Measurements from ENCODE around the gene HP.

HP gene

GRCh38 chr16:72104905-72105304, 50.6 kb downstream of the HP start:
- Histone ChIP-seq H3K27ac (no peak overlapping the region), H3K4me1 (no peaks in the 10 kb centered on the region), H3K4me3 (no peak overlapping the region), H3K36me3 (peaks cover 100% of the 10 kb centered on the region in 3 donors), H3K27me3 (no peaks in the 10 kb centered on the region), H3K9me3 (no peaks in the 10 kb centered on the region)
- no peak for TF ChIP-seq CTCF (IDR thresholded peaks at IDR 0.05)
- DNase-seq = no peak
- intact Hi-C loops (cut with DNase I; ENCODE audit: low total_unique reads) = no loop called here

DNA sequence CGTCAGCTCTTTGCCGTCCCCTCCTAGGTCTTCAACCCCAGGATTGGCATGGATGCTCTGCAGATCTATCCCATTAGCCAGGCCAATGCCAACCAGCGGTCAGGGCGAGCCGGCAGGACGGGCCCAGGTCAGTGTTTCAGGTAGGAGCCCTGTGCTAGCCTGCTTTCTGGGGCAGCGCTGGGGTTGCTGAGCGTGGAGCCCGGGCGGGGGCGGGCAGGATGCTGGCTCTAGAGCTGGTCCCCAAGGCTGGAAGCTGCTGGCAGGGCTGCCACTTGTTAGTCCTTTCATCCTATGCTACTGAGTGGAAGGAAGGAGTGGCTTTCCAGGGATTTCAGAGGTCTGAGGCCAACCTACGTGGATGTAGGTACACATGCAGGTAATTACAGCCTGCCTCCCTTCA, 51.7 kb downstream of the HP start:
- no peak for TF ChIP-seq CTCF (IDR thresholded peaks at IDR 0.05)
- Histone ChIP-seq H3K4me3 (no peak overlapping the region), H3K9me3 (no peaks in the 10 kb centered on the region), H3K36me3 (peaks cover 98 to 100% (median 100%) of the 10 kb centered on the region in 3 donors), H3K27me3 (no peaks in the 10 kb centered on the region), H3K27ac (no peak overlapping the region), H3K4me1 (no peaks in the 10 kb centered on the region)
- intact Hi-C loops (cut with DNase I; ENCODE audit: low total_unique reads) = no loop called here
- no peak for DNase-seq

DNA sequence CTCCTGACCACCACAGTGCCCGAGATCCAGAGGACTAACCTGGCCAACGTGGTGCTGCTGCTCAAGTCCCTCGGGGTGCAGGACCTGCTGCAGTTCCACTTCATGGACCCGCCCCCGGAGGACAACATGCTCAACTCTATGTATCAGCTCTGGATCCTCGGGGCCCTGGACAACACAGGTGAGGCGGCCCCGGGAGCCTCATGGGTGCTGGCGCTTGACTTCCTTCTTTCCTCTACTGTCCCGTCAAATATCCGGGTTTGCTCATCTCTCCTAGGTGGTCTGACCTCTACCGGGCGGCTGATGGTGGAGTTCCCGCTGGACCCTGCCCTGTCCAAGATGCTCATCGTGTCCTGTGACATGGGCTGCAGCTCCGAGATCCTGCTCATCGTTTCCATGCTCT, 53.1 kb downstream of the HP start:
- no peak for TF ChIP-seq CTCF (IDR thresholded peaks at IDR 0.05)
- Histone ChIP-seq H3K36me3 (peaks cover 97 to 100% (median 100%) of the 10 kb centered on the region in 3 donors), H3K27ac (no peak overlapping the region), H3K4me1 (no peaks in the 10 kb centered on the region), H3K9me3 (no peaks in the 10 kb centered on the region), H3K27me3 (no peaks in the 10 kb centered on the region), H3K4me3 (no peak overlapping the region)
- intact Hi-C loops (cut with DNase I; ENCODE audit: low total_unique reads) = no loop called here
- no peak for DNase-seq

DNA sequence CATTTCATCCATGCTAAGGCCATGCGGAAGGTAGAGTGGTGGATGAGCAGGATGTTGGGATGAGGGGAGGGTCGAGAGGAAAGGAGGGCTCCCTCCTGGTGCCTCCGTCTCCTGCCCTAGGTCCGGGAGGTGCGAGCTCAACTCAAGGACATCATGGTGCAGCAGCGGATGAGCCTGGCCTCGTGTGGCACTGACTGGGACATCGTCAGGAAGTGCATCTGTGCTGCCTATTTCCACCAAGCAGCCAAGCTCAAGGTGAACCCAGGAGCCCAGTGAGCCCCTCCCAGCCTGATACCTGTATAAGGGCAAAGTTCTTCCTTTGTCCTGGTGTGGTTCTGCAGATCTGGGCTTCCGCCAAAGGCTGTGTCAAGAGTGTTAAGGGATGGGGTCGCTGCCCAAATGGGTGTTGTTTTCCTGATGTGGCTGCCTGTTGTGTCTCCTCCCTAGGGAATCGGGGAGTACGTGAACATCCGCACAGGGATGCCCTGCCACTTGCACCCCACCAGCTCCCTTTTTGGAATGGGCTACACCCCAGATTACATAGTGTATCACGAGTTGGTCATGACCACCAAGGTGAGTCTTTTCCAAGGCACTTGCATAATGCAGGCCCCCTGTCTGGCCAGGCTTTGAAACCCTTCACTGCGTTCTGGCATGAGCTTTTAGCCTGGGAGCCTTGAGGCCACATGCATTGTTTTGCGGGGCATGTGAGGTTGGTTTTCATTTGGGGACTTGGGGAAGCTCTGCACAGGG, 54.2 kb downstream of the HP start:
- no peaks in the 10 kb centered on the region for H3K9me3 ChIP-seq
- no peak overlapping the region for H3K27ac ChIP-seq
- peaks cover 93 to 100% (median 97%) of the 10 kb centered on the region in 3 donors for H3K36me3 ChIP-seq
- no peaks in the 10 kb centered on the region for H3K4me1 ChIP-seq
- no peak for DNase-seq
- intact Hi-C loops (cut with DNase I; ENCODE audit: low total_unique reads) = no loop called here
- TF ChIP-seq CTCF (IDR thresholded peaks at IDR 0.05) = no peak
- H3K4me3 ChIP-seq = no peak overlapping the region
- H3K27me3 ChIP-seq = no peaks in the 10 kb centered on the region

- DNase-seq = no peak
- H3K27ac ChIP-seq = no peak overlapping the region
- H3K4me1 ChIP-seq = no peaks in the 10 kb centered on the region
- peaks cover 85 to 94% (median 89%) of the 10 kb centered on the region in 3 donors for H3K36me3 ChIP-seq
- intact Hi-C loops (cut with DNase I; ENCODE audit: low total_unique reads) = no loop called here
- no peaks in the 10 kb centered on the region for H3K9me3 ChIP-seq
- H3K4me3 ChIP-seq = no peak overlapping the region
- TF ChIP-seq CTCF (IDR thresholded peaks at IDR 0.05) = no peak
- no peaks in the 10 kb centered on the region for H3K27me3 ChIP-seq
These were observed 55.0 kb downstream of the HP start for GRCh38 chr16:72109300-72109699.
